GM12878 (cell line): ENCODE results near the gene GABRG2. TPM values are rescaled to one million over a fixed set of nuclear protein-coding genes. Genes with fewer than 3 reads are reported as not detected.
A peak's percentile ranks its signal among the peaks of the same experiment; 100 is the strongest.

Experiments
- ATAC-seq: fragments of 200-7000 bp; cut with Tn5 transposase; 3 replicates; pipeline ENCODE4 v1.9.1; 2020; ENCODE audit warnings: mild to moderate bottlenecking, moderate library complexity
- BruUV-seq: library from RNA; stranded (reverse); fragments of 400-500 nt; replicated peaks from 2 replicates; lab custom pipeline; 2021; lab: Mats Ljungman, UMichigan
- CTCF ChIA-PET: fragments of 300-600 bp; sonication (Branson Sonifier 250); formaldehyde crosslinking; extraction: SDS; loops from one replicate; lab custom pipeline; 2021; ENCODE audit warnings: inconsistent platforms; lab: Yijun Ruan, JAX
- POLR2A ChIA-PET: fragments of 350-600 bp; formaldehyde crosslinking; extraction: SDS; loops from one replicate; lab custom pipeline; 2021; ENCODE audit warnings: inconsistent platforms; lab: Charles Lee
- RAD21 ChIA-PET: fragments of 300-600 bp; sonication (Branson Sonifier 250); formaldehyde crosslinking; loops from one replicate; lab custom pipeline; 2023; ENCODE audit warnings: antibody characterized with exemption; ENCODE audit not compliant: unreplicated experiment; lab: Charles Lee
- SMC1A ChIA-PET: fragments of 300-600 bp; sonication (Branson Sonifier 250); formaldehyde crosslinking; loops from one replicate; lab custom pipeline; 2023; ENCODE audit not compliant: unreplicated experiment, uncharacterized antibody; lab: Charles Lee
- DNase-seq: peaks from one replicate; pipeline ENCODE4 v3.0.0-alpha.2; 2011; ENCODE audit warnings: low read depth, low spot score
- FAIRE-seq: peaks from 3 replicates; lab custom pipeline; 2011; peaks lifted over from hg19 to GRCh38; lab: Jason Lieb, UNC
- H2AFZ ChIP-seq: 2 replicates; pipeline ENCODE4 v1.6.0; 2011; ENCODE audit warnings: low read depth, low read length, control low read depth; ENCODE audit not compliant: control insufficient read depth
- H3K27ac ChIP-seq: 2 replicates; pipeline ENCODE4 v1.5.1; 2011; ENCODE audit warnings: control low read depth; ENCODE audit not compliant: control insufficient read depth, insufficient read depth
- H3K27me3 ChIP-seq, 2 experiments: replicated peaks in 1 of 2; 2 replicates each; pipeline versions ENCODE4 v1.6.0 to v1.6.1; 2011; ENCODE audit warnings: low read length in 1 of 2; ENCODE audit not compliant: control insufficient read depth in 2 of 2, insufficient read depth in 2 of 2
- H3K36me3 ChIP-seq, 2 experiments: 2 replicates each; pipeline ENCODE4 v1.5.1; 2011; ENCODE audit warnings: low read length in 1 of 2; ENCODE audit not compliant: control insufficient read depth in 2 of 2, insufficient read depth in 2 of 2
- H3K4me1 ChIP-seq: 2 replicates; pipeline ENCODE4 v1.6.1; 2011; ENCODE audit warnings: mild to moderate bottlenecking, low read length, moderate library complexity, mixed read lengths; ENCODE audit not compliant: control insufficient read depth, insufficient read depth
- H3K4me2 ChIP-seq: 2 replicates; pipeline ENCODE4 v1.6.0; 2011; ENCODE audit warnings: control low read depth; ENCODE audit not compliant: control insufficient read depth, insufficient read depth
- H3K4me3 ChIP-seq: fragments of 200-600 bp; sonication (generic); 2 replicates; pipeline ENCODE4 v1.5.1; 2016
- H3K79me2 ChIP-seq: 2 replicates; pipeline ENCODE4 v1.6.0; 2011; ENCODE audit warnings: low read length; ENCODE audit not compliant: control insufficient read depth, insufficient read depth
- H3K9ac ChIP-seq: 2 replicates; pipeline ENCODE4 v1.8.0; 2011; ENCODE audit warnings: low read length, control low read depth, mixed read lengths; ENCODE audit not compliant: control insufficient read depth, insufficient read depth
- H3K9me3 ChIP-seq: replicated peaks from 3 replicates; pipeline ENCODE4 v1.5.1; 2011; ENCODE audit warnings: mild to moderate bottlenecking, low read length; ENCODE audit not compliant: control insufficient read depth, insufficient read depth
- H4K20me1 ChIP-seq: 2 replicates; pipeline ENCODE4 v1.6.0; 2011; ENCODE audit not compliant: control insufficient read depth, insufficient read depth
- BCLAF1 ChIP-seq: fragments of 450-650 bp; IDR thresholded peaks from 2 replicates; pipeline ENCODE4 v1.6.1; 2017; ENCODE audit warnings: antibody characterized with exemption, mild to moderate bottlenecking, moderate library complexity
- DPF2 ChIP-seq: fragments of 450-650 bp; IDR thresholded peaks from 2 replicates; pipeline ENCODE4 v1.6.1; 2017; ENCODE audit warnings: mild to moderate bottlenecking
- EED ChIP-seq: sonication (generic); IDR thresholded peaks from 2 replicates; pipeline ENCODE4 v1.6.1; 2016; ENCODE audit warnings: antibody characterized with exemption, low read depth
- ELK1 ChIP-seq: IDR thresholded peaks from 2 replicates; pipeline ENCODE4 v1.6.1; 2012; ENCODE audit warnings: low read depth, low read length, improper control_type of control experiment
- FOXK2 ChIP-seq: fragments of 450-650 bp; IDR thresholded peaks from 2 replicates; pipeline ENCODE4 v1.6.1; 2017; ENCODE audit warnings: mild to moderate bottlenecking, moderate library complexity
- GABPA ChIP-seq: IDR thresholded peaks from 2 replicates; pipeline ENCODE4 v1.6.1; 2014; ENCODE audit warnings: antibody characterized with exemption, low read depth, mild to moderate bottlenecking, inconsistent platforms
- IRF4 ChIP-seq: IDR thresholded peaks from 2 replicates; pipeline ENCODE4 v1.6.1; 2011; ENCODE audit warnings: low read depth, low read length
- NFYB ChIP-seq: IDR thresholded peaks from 2 replicates; pipeline ENCODE4 v1.6.1; 2011; ENCODE audit warnings: low read depth, mild to moderate bottlenecking, low read length, improper control_type of control experiment, moderate library complexity; ENCODE audit not compliant: insufficient read depth
- NR2C1 ChIP-seq: fragments of 450-650 bp; IDR thresholded peaks from 2 replicates; pipeline ENCODE4 v1.6.1; 2017; ENCODE audit warnings: antibody characterized with exemption, mild to moderate bottlenecking, moderate library complexity
- NR2F1 ChIP-seq: fragments of 450-650 bp; conservative IDR thresholded peaks from 2 replicates; pipeline ENCODE4 v1.6.1; 2017; ENCODE audit warnings: mild to moderate bottlenecking
- PAX8 ChIP-seq: fragments of 450-650 bp; IDR thresholded peaks from 2 replicates; pipeline ENCODE4 v1.6.1; 2017; ENCODE audit warnings: mild to moderate bottlenecking, moderate library complexity
- POLR2AphosphoS2 ChIP-seq: IDR thresholded peaks from 2 replicates; pipeline ENCODE4 v1.6.1; 2011; ENCODE audit warnings: low read depth, mild to moderate bottlenecking, low read length, improper control_type of control experiment, moderate library complexity
- POU2F2 ChIP-seq: IDR thresholded peaks from 3 replicates; pipeline ENCODE4 v1.6.1; 2011; ENCODE audit warnings: low read depth, mild to moderate bottlenecking, low read length, borderline replicate concordance
- SREBF2 ChIP-seq: IDR thresholded peaks from 2 replicates; pipeline ENCODE4 v1.6.1; 2012; ENCODE audit warnings: mild to moderate bottlenecking, low read length
- STAT1 ChIP-seq: fragments of 450-650 bp; conservative IDR thresholded peaks from 2 replicates; pipeline ENCODE4 v1.6.1; 2014; ENCODE audit warnings: antibody characterized with exemption, mild to moderate bottlenecking
- STAT3 ChIP-seq: IDR thresholded peaks from 2 replicates; pipeline ENCODE4 v1.6.1; 2011; ENCODE audit warnings: low read depth, low read length, improper control_type of control experiment
- TBL1XR1 ChIP-seq: IDR thresholded peaks from 2 replicates; pipeline ENCODE4 v1.6.1; 2012; ENCODE audit warnings: low read depth, low read length, improper control_type of control experiment
- TCF3 ChIP-seq: IDR thresholded peaks from 2 replicates; pipeline ENCODE4 v1.6.1; 2012; ENCODE audit warnings: low read depth, mild to moderate bottlenecking, low read length, borderline replicate concordance; ENCODE audit not compliant: insufficient read depth
- ZBTB33 ChIP-seq: fragments of 450-650 bp; IDR thresholded peaks from 2 replicates; pipeline ENCODE4 v1.6.1; 2017; ENCODE audit warnings: mild to moderate bottlenecking
- ZNF274 ChIP-seq: IDR thresholded peaks from one replicate; pipeline ENCODE4 v1.8.0; 2011; ENCODE audit not compliant: insufficient read length, insufficient read depth
- ZNF384 ChIP-seq: IDR thresholded peaks from 2 replicates; pipeline ENCODE4 v1.6.1; 2012; ENCODE audit warnings: low read depth, mild to moderate bottlenecking, low read length, improper control_type of control experiment, borderline replicate concordance
- ZSCAN29 ChIP-seq: fragments of 450-650 bp; IDR thresholded peaks from 2 replicates; pipeline ENCODE4 v1.6.1; 2017; ENCODE audit warnings: mild to moderate bottlenecking, moderate library complexity
- WGBS: methylation state at CpG from one replicate; pipeline ENCODE4 v1.1.6; 2016; ENCODE audit warnings: low lambda C conversion rate; ENCODE audit not compliant: insufficient replicate concordance, insufficient coverage; ENCODE audit errors: missing lambda C conversion rate; 5-methylcytosine and 5-hydroxymethylcytosine counted together
- in situ Hi-C: fragments of 300-500 bp; cut with MboI; formaldehyde crosslinking; loops from 9 replicates; pipeline ENCODE4 v1.14.3; 2018; ENCODE audit warnings: mixed read lengths
- intact Hi-C: fragments of 100-400 bp; cut with micrococcal nuclease; formaldehyde crosslinking; loops from one replicate; pipeline ENCODE4 v1.14.2; 2022; ENCODE audit not compliant: unreplicated experiment
- polyA plus RNA-seq, 11 experiments: library from polyadenylated mRNA; depleted of rRNA in 4 of 11; unstranded in 6 of 11; stranded (reverse) in 5 of 11; fragments of >200 nt; fragmentation: Nextera tagmentation in 4 of 11; fragmentation: Illumina TruSeq in 1 of 11; extraction: Ambion mirVana in 4 of 11; extraction: Trizol in 1 of 11; gene quantifications; 1 replicate in 1 of 11; 2 replicates in 10 of 11; pipeline versions ENCODE4 v1.2.1 to v1.2.3, GENCODE V29; 2011 to 2016; ENCODE audit warnings: inconsistent platforms in 2 of 11, missing spikeins in 2 of 11, low read depth in 1 of 11
- total RNA-seq, 4 experiments: library from RNA; depleted of rRNA in 3 of 4; stranded (reverse); fragments of >200 nt in 3 of 4; fragmentation: Illumina TruSeq in 1 of 4; extraction: Trizol in 1 of 4; gene quantifications; 2 replicates each; pipeline versions ENCODE4 v1.2.1 to v1.2.3, GENCODE V29; 2013 to 2021

GABRG2 gene
- total and polyA plus RNA-seq, 10 of the 15 experiments (the other 5 are each of a cell fraction or from before 2014, with no cell fraction given): 0.34 TPM; not detected in 9

GRCh38 chr5:162187371-162187770 lies 119.8 kb downstream of the GABRG2 start (continued):
- no peak for TF ChIP-seq IRF4
- TF ChIP-seq ELK1: no peak
- TF ChIP-seq NFYB: no peak
- TF ChIP-seq NR2F1: no peak
- no peak for TF ChIP-seq BCLAF1
- TF ChIP-seq TCF3: no peak

- BruUV-seq: no TSS peak
- WGBS: 36% methylated on average over 5 of the region's 5 CpGs
- Histone ChIP-seq H4K20me1 (no peaks in the 10 kb centered on the region), H3K79me2 (no peaks in the 10 kb centered on the region), H3K4me3 (no peak overlapping the region), H3K9ac (no peak overlapping the region), H3K36me3 (no peaks in the 10 kb centered on the region), H3K27ac (no peak overlapping the region), H3K4me2 (no peak overlapping the region), H3K4me1 (no peaks in the 10 kb centered on the region), H3K27me3 (no peaks in the 10 kb centered on the region), H3K9me3 (no peaks in the 10 kb centered on the region), H2AFZ (no peak overlapping the region)
- RAD21 ChIA-PET: no interaction called here
- FAIRE-seq (no peak), ATAC-seq (peak; percentile 25), DNase-seq (no peak)
- CTCF ChIA-PET: interaction anchor here (0.9 to 1.2 kb wide), 3 partner anchors 19 to 125 kb away, joined by 3 to 5 read pairs (median 3); no protein-coding TSS in a partner anchor
- POLR2A ChIA-PET: no interaction called here
- intact Hi-C loops (no loop called here), in situ Hi-C loops (no loop called here)
- SMC1A ChIA-PET: interaction anchor here (1.0 to 1.7 kb wide), 2 partner anchors 9 kb away, joined by 3 to 4 read pairs; no protein-coding TSS in a partner anchor
- TF ChIP-seq NR2C1: no peak
- no peak for TF ChIP-seq POLR2AphosphoS2
- TF ChIP-seq POU2F2: no peak
- TF ChIP-seq EED: no peak
- no peak for TF ChIP-seq ZBTB33
- TF ChIP-seq GABPA: no peak
- TF ChIP-seq STAT3: no peak
- no peak for TF ChIP-seq DPF2
- no peak for TF ChIP-seq STAT1
- no peak for TF ChIP-seq TBL1XR1
- TF ChIP-seq PAX8: no peak
- TF ChIP-seq ZSCAN29: no peak
- no peak for TF ChIP-seq FOXK2
- TF ChIP-seq SREBF2: no peak
- no peak for TF ChIP-seq ZNF274
- TF ChIP-seq ZNF384: no peak
Observed at GRCh38 chr5:162189719-162190118, 122.1 kb downstream of the GABRG2 start.
